Measurements from ENCODE around the gene STK11IP. TPM values are rescaled to one million over a fixed set of nuclear protein-coding genes. Genes with fewer than 3 reads are reported as not detected.

Gene STK11IP
- total and polyA plus RNA-seq, 2 of the 13 experiments (the other 11 are each of a cell fraction or from before 2014, with no cell fraction given) = 12.8 to 24.0 TPM

- CTCF ChIA-PET (ENCODE audit: low intra/inter-chr PET ratio, low total read pairs) = no interaction called here
Observed at GRCh38 chr2:219614076-219614860, 16.6 kb downstream of the STK11IP start.

More at GRCh38 chr2:219614076-219614860, 16.6 kb downstream of the STK11IP start:
- H4K20me1 ChIP-seq (ENCODE audit: insufficient read depth, low read length) = no peaks in the 10 kb centered on the region
- FAIRE-seq (no peak), DNase-seq (ENCODE audit: low spot score) (no peak), ATAC-seq (no peak)
- H3K27me3 ChIP-seq (ENCODE audit: control insufficient read depth in 1 of 2, insufficient read depth in 2 of 2, low read length in 2 of 2) = no peaks in the 10 kb centered on the region
- POLR2A ChIA-PET = no interaction called here
- 97% methylated on average over 11 of the region's 11 CpGs for WGBS (ENCODE audit: low lambda C conversion rate)
- H3K4me1 ChIP-seq (ENCODE audit: insufficient read depth, low read length) = peaks cover 10% of the 10 kb centered on the region
- no peak overlapping the region for H3K9ac ChIP-seq (ENCODE audit: insufficient read depth, low read depth, low read length)
- no peak overlapping the region for H3K4me2 ChIP-seq (ENCODE audit: low read depth, low read length)
- H3K79me2 ChIP-seq (ENCODE audit: insufficient read depth, low read length) = no peaks in the 10 kb centered on the region
- H2AFZ ChIP-seq (ENCODE audit: low read length) = no peak overlapping the region
- in situ Hi-C loops (cut with HindIII; ENCODE audit: extremely low pct_ligation_motif_present, low pct_unique_long_range_greater_than_20kb) = no loop called here
- no peak overlapping the region for H3K4me3 ChIP-seq (replicated peaks in 1 of 3; ENCODE audit: insufficient read depth in 1 of 3, low read depth in 2 of 3, low read length in 3 of 3)
- no peaks in the 10 kb centered on the region for H3K9me3 ChIP-seq (ENCODE audit: low read length)
- TF ChIP-seq CEBPB (IDR thresholded peaks at IDR 0.05; ENCODE audit: borderline replicate concordance, low read depth, low read length) (no peak), NKX3-1 (CRISPR knock-in tag; IDR thresholded peaks at IDR 0.05) (no peak), ZNF615 (CRISPR knock-in tag; IDR thresholded peaks at IDR 0.05; ENCODE audit: borderline replicate concordance) (no peak), GABPA (IDR thresholded peaks at IDR 0.05; ENCODE audit: low read depth, low read length) (0 out of 2 replicates have a peak, but pooled peaks have one; percentile 6), GABPA (CRISPR knock-in tag; IDR thresholded peaks at IDR 0.05; ENCODE audit: low read depth) (no peak), AHDC1 (CRISPR knock-in tag; IDR thresholded peaks at IDR 0.05; ENCODE audit: borderline replicate concordance) (no peak), ZNF296 (CRISPR knock-in tag; conservative IDR thresholded peaks at IDR 0.05) (no peak), MAFG (CRISPR knock-in tag; IDR thresholded peaks at IDR 0.05) (no peak)
- intact Hi-C loops (cut with micrococcal nuclease; ENCODE audit: unreplicated experiment) = no loop called here
- peaks cover 4 to 22% of the 10 kb centered on the region in 2 experiments; a peak in 4 of 5 replicates for H3K36me3 ChIP-seq (replicated peaks in 1 of 2; ENCODE audit: control insufficient read depth in 1 of 2, insufficient read depth in 2 of 2, low read length in 2 of 2)
- BruUV-seq (replicated peaks) = no TSS peak
- no peak overlapping the region for H3K27ac ChIP-seq (ENCODE audit: extremely low read length, insufficient read depth, low read length)

Measured in HepG2 (cell line).